Hepatocyte (in vitro differentiated cells): Measurements from ENCODE around the gene C4orf51.

ENCODE experiments used
- EZH2phosphoT487 ChIP-seq: fragments of 200-600 bp; sonication (generic); IDR thresholded peaks from one replicate; pipeline ENCODE4 v1.6.1; 2018; ENCODE audit warnings: antibody characterized with exemption, mild to moderate bottlenecking, low read depth, moderate library complexity; ENCODE audit not compliant: unreplicated experiment, severe bottlenecking
- TF ChIP-seq, protein P1 (sequence below): fragments of 200-600 bp; sonication (generic); IDR thresholded peaks from 2 replicates; pipeline ENCODE4 v1.5.1; 2016; ENCODE audit warnings: antibody characterized with exemption, mild to moderate bottlenecking; ENCODE audit not compliant: poor library complexity

GRCh38 chr4:145760176-145760575, 80.2 kb downstream of the C4orf51 start:
- TF ChIP-seq, protein P1, sequence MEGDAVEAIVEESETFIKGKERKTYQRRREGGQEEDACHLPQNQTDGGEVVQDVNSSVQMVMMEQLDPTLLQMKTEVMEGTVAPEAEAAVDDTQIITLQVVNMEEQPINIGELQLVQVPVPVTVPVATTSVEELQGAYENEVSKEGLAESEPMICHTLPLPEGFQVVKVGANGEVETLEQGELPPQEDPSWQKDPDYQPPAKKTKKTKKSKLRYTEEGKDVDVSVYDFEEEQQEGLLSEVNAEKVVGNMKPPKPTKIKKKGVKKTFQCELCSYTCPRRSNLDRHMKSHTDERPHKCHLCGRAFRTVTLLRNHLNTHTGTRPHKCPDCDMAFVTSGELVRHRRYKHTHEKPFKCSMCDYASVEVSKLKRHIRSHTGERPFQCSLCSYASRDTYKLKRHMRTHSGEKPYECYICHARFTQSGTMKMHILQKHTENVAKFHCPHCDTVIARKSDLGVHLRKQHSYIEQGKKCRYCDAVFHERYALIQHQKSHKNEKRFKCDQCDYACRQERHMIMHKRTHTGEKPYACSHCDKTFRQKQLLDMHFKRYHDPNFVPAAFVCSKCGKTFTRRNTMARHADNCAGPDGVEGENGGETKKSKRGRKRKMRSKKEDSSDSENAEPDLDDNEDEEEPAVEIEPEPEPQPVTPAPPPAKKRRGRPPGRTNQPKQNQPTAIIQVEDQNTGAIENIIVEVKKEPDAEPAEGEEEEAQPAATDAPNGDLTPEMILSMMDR = no peak
- no peak for TF ChIP-seq EZH2phosphoT487
